Measurements from ENCODE around the gene ASIC1.

GRCh38 chr12:50085615-50086072 lies 28.2 kb downstream of the ASIC1 start:
- TF ChIP-seq POLR2A (IDR thresholded peaks at IDR 0.05) (no peak), CTCF (IDR thresholded peaks at IDR 0.05) (no peak)
